Measurements from ENCODE around the gene CGB1. TPM values are rescaled to one million over a fixed set of nuclear protein-coding genes. Genes with fewer than 3 reads are reported as not detected.

CGB1 gene
- total RNA-seq, 1 experiment from 2014 or later: not detected

- no peak for TF ChIP-seq PREB (CRISPR knock-in tag; IDR thresholded peaks at IDR 0.05; ENCODE audit: borderline replicate concordance)
- no peak for TF ChIP-seq ATF6 (CRISPR knock-in tag; IDR thresholded peaks at IDR 0.05)
Observed at GRCh38 chr19:48991873-48992580, 44.7 kb downstream of the CGB1 start (continued).

- peaks cover 24% of the 10 kb centered on the region for H3K36me3 Mint-ChIP-seq
- H3K4me1 Mint-ChIP-seq: peaks cover 33% of the 10 kb centered on the region
- H3K27me3 Mint-ChIP-seq (ENCODE audit: low read depth): no peaks in the 10 kb centered on the region
- TF ChIP-seq ZNF263 (CRISPR knock-in tag; IDR thresholded peaks at IDR 0.05; ENCODE audit: low read depth) (no peak), ZNF671 (CRISPR knock-in tag; IDR thresholded peaks at IDR 0.05) (no peak), SOX15 (CRISPR knock-in tag; IDR thresholded peaks at IDR 0.05) (no peak), E2F4 (CRISPR knock-in tag; IDR thresholded peaks at IDR 0.05; ENCODE audit: borderline replicate concordance, low read depth) (no peak), ATF6 (CRISPR knock-in tag; IDR thresholded peaks at IDR 0.05) (no peak), ZBTB43 (CRISPR knock-in tag; IDR thresholded peaks at IDR 0.05) (no peak), ZNF281 (CRISPR knock-in tag; IDR thresholded peaks at IDR 0.05) (no peak), CREM (CRISPR knock-in tag; IDR thresholded peaks at IDR 0.05) (no peak), CBFB (CRISPR knock-in tag; IDR thresholded peaks at IDR 0.05; ENCODE audit: low read depth) (no peak)
- POLR2A ChIA-PET: no interaction called here
- no peak overlapping the region for H3K27ac Mint-ChIP-seq
- CTCF ChIA-PET: interaction anchor here (1.1 to 3.4 kb wide), 6 partner anchors 9 to 208 kb away, joined by 3 to 60 read pairs (median 16); partner anchors contain the start of gene CGB7
- ATAC-seq (no peak), DNase-seq (ENCODE audit: low spot score) (no peak)
- H3K4me3 Mint-ChIP-seq: no peak overlapping the region
- H3K9me3 Mint-ChIP-seq: no peaks in the 10 kb centered on the region
Observed at GRCh38 chr19:48991011-48991609, 45.6 kb downstream of the CGB1 start.

Measured in WTC11 (cell line).